PC-9 (cell line): ENCODE measurements around the gene ANKRD17.

ENCODE experiments used
- CTCF ChIP-seq: fragments of 200-600 bp; sonication (generic); conservative IDR thresholded peaks from 2 replicates; pipeline ENCODE4 v1.6.1; 2017; ENCODE audit warnings: mixed run types, antibody characterized with exemption, mild to moderate bottlenecking, moderate library complexity
- EZH2 ChIP-seq: fragments of 200-600 bp; sonication (generic); IDR thresholded peaks from 2 replicates; pipeline ENCODE4 v1.8.0; 2017; ENCODE audit warnings: antibody characterized with exemption, low read depth

- no peak for TF ChIP-seq CTCF
- TF ChIP-seq EZH2, result no peak
Measured at GRCh38 chr4:73272816-73273215, 14.2 kb upstream of the ANKRD17 start.
